Psoas muscle (tissue), 8 donors: Measurements from ENCODE around the gene TPCN1. TPM values are rescaled to one million over a fixed set of nuclear protein-coding genes. Genes with fewer than 3 reads are reported as not detected.

Source experiments
- ATAC-seq, 4 donors: fragments of 200-7000 bp; cut with Tn5 transposase; one replicate each; pipeline ENCODE4 v1.9.1; 2020; ENCODE audit warnings: moderate library complexity in 3 of 4, mild to moderate bottlenecking in 2 of 4
- DNase-seq, 2 donors: peaks; one replicate each; pipeline ENCODE4 v3.0.0-alpha.2; 2020
- H3K27ac ChIP-seq: fragments of 200-600 bp; one replicate; pipeline ENCODE4 v1.8.0; 2022
- H3K27me3 ChIP-seq, 3 donors: fragments of 200-600 bp in 1 of 3; one replicate each; pipeline versions ENCODE4 v1.6.1 to v1.8.0; 2013 to 2022; ENCODE audit warnings: low read length in 2 of 3, mild to moderate bottlenecking in 2 of 3, moderate library complexity in 1 of 3; ENCODE audit not compliant: insufficient read depth in 3 of 3
- H3K36me3 ChIP-seq, 2 donors: fragments of 200-600 bp in 1 of 2; one replicate each; pipeline versions ENCODE4 v1.6.1 to v1.8.0; 2013 to 2022; ENCODE audit warnings: low read depth in 1 of 2, mild to moderate bottlenecking in 1 of 2, moderate library complexity in 1 of 2; ENCODE audit not compliant: insufficient read depth in 1 of 2
- H3K4me1 ChIP-seq: fragments of 200-600 bp; one replicate; pipeline ENCODE4 v1.8.0; 2022
- H3K4me3 ChIP-seq: fragments of 200-600 bp; one replicate; pipeline ENCODE4 v1.8.0; 2022; ENCODE audit warnings: mild to moderate bottlenecking
- H3K9me3 ChIP-seq: fragments of 200-600 bp; one replicate; pipeline ENCODE4 v1.8.0; 2022
- CTCF ChIP-seq: fragments of 200-600 bp; IDR thresholded peaks from one replicate; pipeline ENCODE4 v1.8.0; 2022; ENCODE audit warnings: antibody characterized with exemption
- WGBS, 3 donors: extraction: QIAGEN DNeasy Blood & Tissue Kit; methylation state at CpG; one replicate each; pipeline versions ENCODE4 v1.1.6 to v1.1.7; 2013; 5-methylcytosine and 5-hydroxymethylcytosine counted together
- intact Hi-C, 2 donors: fragments of 100-400 bp; cut with DNase I; formaldehyde crosslinking; loops; one replicate each; pipeline versions ENCODE4 v1.11.0 to v1.14.2; 2022
- polyA plus RNA-seq, 3 donors: library from polyadenylated mRNA; stranded (reverse); fragments of 200-250 nt; gene quantifications; one replicate each; pipeline ENCODE4 v1.2.3, GENCODE V29; 2013
- total RNA-seq, 4 donors: library from RNA; stranded (reverse); fragmentation: NEBNext Ultra II Directional in 2 of 4; extraction: Animal tissue kit (Norgen Biotek cat#: 25700) in 2 of 4; gene quantifications; one replicate each; pipeline versions ENCODE4 v1.2.1 to v1.2.4, GENCODE V29; 2021 to 2023
- donor health status: healthy with polysubstance abuse.
- donor health status: DM: no; HTN: no; CAD: no; lungs with moderate emphysema.
- donor health status: Bipolar disorder and iron deficiency.
- donor health status: healthy.
- donor health status: DM: yes; HTN: yes; CAD: no.
- donor health status: DM: no; HTN: no; CAD: no.
- donor health status: DM: no; HTN: no; CAD: no.
- donor health status: DM: yes; HTN: yes; CAD: no.

Gene TPCN1
- total and polyA plus RNA-seq, 7 donors, result 7.6 to 36.2 (median 25.2) TPM

- Histone ChIP-seq H3K27ac (peak overlapping the region; percentile 95), H3K4me3 (no peak overlapping the region), H3K27me3 (no peaks in the 10 kb centered on the region), H3K36me3 (peaks cover 0 to 11% of the 10 kb centered on the region in 2 donors), H3K9me3 (no peaks in the 10 kb centered on the region), H3K4me1 (peaks cover 92% of the 10 kb centered on the region)
- TF ChIP-seq CTCF, result no peak
- ATAC-seq, result peak; percentile 63 to 66 (median 66)
- peak in 1 of 2 donors; percentile 73 for DNase-seq
- intact Hi-C loops, result no loop called here
- 34 to 54% (median 35%) methylated on average over 14 of the region's 14 CpGs for WGBS, 3 donors
These were observed 20.1 kb downstream of the TPCN1 start for GRCh38 chr12:113241191-113242025.

- peak; percentile 24 to 72 (median 61) for ATAC-seq
- peak; percentile 62 to 74 for DNase-seq
- WGBS, 3 donors, result 30 to 44% (median 34%) methylated on average over 11 of the region's 11 CpGs
These were observed 20.8 kb downstream of the TPCN1 start for GRCh38 chr12:113242026-113242418.

GRCh38 chr12:113242560-113242959 is 21.3 kb downstream of the TPCN1 start:
- no peaks in the 10 kb centered on the region for H3K9me3 ChIP-seq
- H3K4me1 ChIP-seq, result peaks cover 92% of the 10 kb centered on the region
- intact Hi-C loops, result no loop called here
- no peaks in the 10 kb centered on the region for H3K27me3 ChIP-seq
- H3K27ac ChIP-seq, result peak overlapping the region; percentile 95
- WGBS, 3 donors, result 67 to 80% (median 67%) methylated on average over 8 of the region's 8 CpGs
- no peak for ATAC-seq
- H3K36me3 ChIP-seq, result peaks cover 0 to 11% of the 10 kb centered on the region in 2 donors
- no peak for TF ChIP-seq CTCF
- no peak overlapping the region for H3K4me3 ChIP-seq
- DNase-seq, result no peak

More at GRCh38 chr12:113242026-113242418, 20.8 kb downstream of the TPCN1 start:
- intact Hi-C loops, result no loop called here
- no peaks in the 10 kb centered on the region for H3K27me3 ChIP-seq
- H3K36me3 ChIP-seq, result peaks cover 0 to 11% of the 10 kb centered on the region in 2 donors
- H3K27ac ChIP-seq, result peak overlapping the region; percentile 95
- no peaks in the 10 kb centered on the region for H3K9me3 ChIP-seq
- TF ChIP-seq CTCF, result no peak
- no peak overlapping the region for H3K4me3 ChIP-seq
- peaks cover 92% of the 10 kb centered on the region for H3K4me1 ChIP-seq

GRCh38 chr12:113244047-113244460 is 22.8 kb downstream of the TPCN1 start:
- H3K4me1 ChIP-seq, result peaks cover 89% of the 10 kb centered on the region
- H3K36me3 ChIP-seq, result no peaks in the 10 kb centered on the region
- ATAC-seq, result peak; percentile 4 to 43 (median 10)
- peak overlapping the region; percentile 95 for H3K27ac ChIP-seq
- TF ChIP-seq CTCF, result no peak
- 13 to 16% (median 15%) methylated on average over 5 of the region's 5 CpGs for WGBS, 3 donors
- intact Hi-C loops, result no loop called here
- DNase-seq, result peak; percentile 68 to 90
- H3K9me3 ChIP-seq, result no peaks in the 10 kb centered on the region
- peak overlapping the region; percentile 58 for H3K4me3 ChIP-seq
- H3K27me3 ChIP-seq, result no peaks in the 10 kb centered on the region
